ENCODE results near the gene PSPN. TPM values are rescaled to one million over a fixed set of nuclear protein-coding genes. Genes with fewer than 3 reads are reported as not detected.
"Not testable (repeated sequence)": the region's sequence is repeated elsewhere in the genome, so short reads cannot be mapped to it uniquely, and the experiment has no call there.

The PSPN gene
- total RNA-seq, 1 donor from 2014 or later = 1.5 TPM

- DNase-seq = peak; percentile 84
Measured at GRCh38 chr19:6402837-6403608, 27.3 kb upstream of the PSPN start.

DNA sequence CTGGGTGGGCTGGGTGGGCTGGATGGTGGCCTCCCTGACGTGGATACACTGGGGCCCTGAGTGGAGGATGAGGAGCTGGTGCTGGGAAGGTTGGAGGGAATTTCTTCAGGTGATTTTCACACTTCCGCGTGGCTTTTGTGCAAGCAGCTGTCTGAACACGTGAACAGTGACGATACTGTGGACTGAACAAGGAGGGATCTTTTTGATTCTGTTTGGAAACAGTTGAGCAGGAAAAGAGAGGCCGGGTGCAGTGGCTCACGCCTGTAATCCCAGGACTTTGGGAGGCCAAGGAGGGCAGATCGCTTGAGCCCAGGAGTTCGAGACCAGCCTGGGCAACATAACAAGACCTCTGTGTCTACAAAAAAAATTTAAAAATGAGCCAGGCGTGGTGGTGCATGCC is 26.3 kb upstream of the PSPN start:
- no peak for DNase-seq

DNA sequence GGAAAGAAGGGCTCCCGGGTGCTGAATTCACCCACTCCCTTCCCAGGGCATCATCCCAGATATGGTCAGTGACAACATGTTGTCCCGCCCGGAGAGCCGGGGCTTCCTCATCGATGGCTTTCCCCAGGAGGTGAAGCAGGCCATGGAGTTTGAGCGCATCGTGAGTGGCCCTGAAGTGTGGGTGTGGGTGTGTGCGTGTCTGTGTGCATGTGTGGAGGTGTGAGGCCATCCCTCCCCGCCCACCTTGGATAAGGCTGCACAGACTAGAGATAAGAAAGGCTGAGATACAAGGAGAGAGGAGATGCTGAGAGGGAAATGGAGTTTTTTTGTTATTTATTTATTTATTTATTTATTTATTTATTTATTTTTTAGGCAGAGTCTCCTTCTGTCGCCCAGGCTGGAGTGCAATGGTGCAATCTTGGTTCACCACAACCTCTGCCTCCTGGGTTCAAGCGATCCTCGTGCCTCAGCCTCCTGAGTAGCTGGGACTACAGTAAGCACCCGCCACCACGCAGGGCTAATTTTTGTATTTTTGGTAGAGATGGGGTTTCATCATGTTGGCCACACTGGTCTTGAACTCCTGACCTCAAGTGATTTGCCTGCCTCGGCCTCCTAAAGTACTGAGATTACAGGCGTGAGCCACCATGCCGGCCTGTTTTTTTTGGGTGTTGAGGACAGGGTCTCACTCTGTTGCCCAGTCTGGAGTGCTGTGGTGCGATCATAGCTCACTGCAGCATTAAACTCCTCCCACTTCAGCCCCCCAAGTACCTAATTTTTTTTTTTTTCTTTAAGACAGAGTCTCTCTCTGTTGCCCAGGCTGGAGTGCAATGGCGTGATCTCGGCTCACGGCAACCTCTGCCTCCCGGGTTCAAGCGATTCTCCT is 24.6 kb upstream of the PSPN start:
- not testable (repeated sequence) for DNase-seq

- DNase-seq = no peak
Measured at GRCh38 chr19:6396305-6396704, 20.6 kb upstream of the PSPN start.

GRCh38 chr19:6394831-6395230 is 19.1 kb upstream of the PSPN start:
- DNase-seq = no peak

DNA sequence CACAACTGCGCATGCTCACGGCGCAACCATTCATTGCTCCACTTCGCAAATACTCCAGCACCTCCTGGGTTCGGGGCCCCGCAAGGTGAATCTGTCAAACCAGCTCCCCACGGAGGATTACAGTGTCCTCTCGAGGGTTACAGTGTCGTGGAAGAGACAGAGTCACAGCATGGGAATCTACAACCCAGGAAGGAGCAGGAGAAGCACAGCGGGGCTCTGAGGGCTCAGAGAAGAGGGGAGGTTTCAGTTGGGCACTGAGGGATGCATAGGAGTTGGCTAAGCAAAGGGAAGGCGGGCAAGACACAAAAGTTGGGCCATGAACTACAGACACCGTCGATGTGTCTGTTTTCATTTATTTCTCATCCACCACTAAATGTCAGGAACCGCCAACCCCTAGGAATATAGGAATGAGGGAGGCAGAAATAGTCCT is 18.3 kb upstream of the PSPN start:
- DNase-seq = no peak

GRCh38 chr19:6393074-6393982 is 17.6 kb upstream of the PSPN start, which contains the start of gene GTF2F1:
Gene GTF2F1, minus strand, starts transcription at chr19:6393164. Its CDS starts 169 bp downstream, at chr19:6392995.
- peak; percentile 99 for DNase-seq

DNA sequence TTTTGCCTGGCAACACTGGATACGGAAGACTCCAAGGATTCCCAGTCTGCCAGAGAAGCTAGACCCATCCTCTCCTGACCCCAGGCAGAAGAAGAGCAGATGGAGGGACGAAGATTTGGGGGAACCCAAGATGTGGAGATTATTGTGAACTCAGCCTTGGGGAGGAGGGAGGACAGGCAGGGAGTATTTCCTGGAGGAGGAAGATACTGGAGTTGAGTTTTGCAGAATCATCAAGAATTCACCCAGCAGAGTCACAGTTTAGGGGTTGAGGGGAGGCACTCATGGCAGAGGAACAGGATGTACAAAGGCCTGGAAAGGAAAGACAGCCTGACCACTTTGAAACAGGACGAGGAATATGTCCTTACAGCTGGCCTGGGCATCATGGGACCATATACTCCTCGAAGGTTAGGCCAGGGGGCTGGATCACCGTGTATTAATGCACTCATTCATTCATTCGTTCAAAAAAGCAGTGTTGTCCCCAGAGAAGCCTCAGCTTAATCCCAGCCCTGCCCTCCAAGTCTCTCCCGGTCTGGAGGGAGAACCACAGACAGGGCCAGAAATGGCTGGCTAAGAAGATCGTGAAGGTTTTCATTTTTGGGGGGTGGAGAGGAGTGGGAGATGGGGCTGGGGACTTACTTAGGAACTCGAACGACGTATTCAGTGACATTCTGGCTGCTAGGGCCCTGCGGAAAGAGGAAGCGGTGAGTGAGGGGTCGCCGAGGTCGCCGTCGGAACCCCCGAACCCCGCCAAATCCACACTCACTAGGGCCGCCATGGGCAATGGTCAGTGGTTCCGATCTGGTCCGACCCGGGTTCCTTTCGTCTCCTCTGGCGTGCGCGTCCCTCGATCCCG is 16.7 kb upstream of the PSPN start:
- no peak for DNase-seq

- DNase-seq = no peak
Measured at GRCh38 chr19:6387372-6387771, 11.6 kb upstream of the PSPN start.

- DNase-seq = no peak
Measured at GRCh38 chr19:6384381-6384780, 8.6 kb upstream of the PSPN start.

DNA sequence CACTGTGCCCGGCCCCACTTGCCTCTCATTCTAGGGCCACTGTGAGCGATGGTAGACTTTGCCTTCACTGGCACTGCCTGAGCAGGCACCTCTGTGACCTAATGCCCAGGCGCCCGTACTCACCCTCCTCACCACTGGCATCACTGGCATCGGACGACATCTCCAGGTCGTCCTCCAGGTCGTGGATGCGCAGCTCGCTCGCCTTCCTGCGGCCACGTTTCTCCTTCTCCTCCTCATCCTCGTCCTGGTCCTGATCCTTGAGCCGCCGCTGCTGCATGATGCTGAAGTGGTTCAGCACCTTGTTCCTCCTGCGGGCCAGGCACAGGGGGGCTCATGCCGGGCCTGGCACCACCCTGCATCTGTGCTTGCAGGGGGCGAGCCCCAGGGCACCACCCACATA is 7.5 kb upstream of the PSPN start:
- DNase-seq = no peak

- no peak for DNase-seq
Measured at GRCh38 chr19:6381030-6381750, 5.5 kb upstream of the PSPN start.

GRCh38 chr19:6379744-6380143 is 4.0 kb upstream of the PSPN start:
- no peak for DNase-seq

DNA sequence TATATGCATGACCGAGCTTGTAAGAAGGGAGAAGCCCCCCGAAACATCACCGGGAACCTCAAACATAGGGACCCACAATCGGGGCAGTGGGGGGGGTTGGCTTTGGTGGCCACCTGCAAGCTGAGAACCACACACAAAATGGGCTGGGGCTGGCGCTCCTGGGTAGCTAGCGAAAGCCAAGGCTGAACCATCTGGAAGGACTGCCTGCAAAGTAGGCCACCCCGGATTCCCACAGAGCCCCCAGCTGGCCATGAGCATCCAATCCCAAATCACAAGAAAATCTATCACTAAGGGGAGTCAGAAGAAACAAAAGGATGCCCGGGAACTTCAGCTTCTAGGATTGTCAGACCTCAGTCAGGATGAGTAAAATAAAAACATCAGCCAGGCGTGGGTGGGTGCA is 2.8 kb upstream of the PSPN start:
- DNase-seq = no peak

- peak; percentile 51 for DNase-seq
Measured at GRCh38 chr19:6378041-6378440, 2.3 kb upstream of the PSPN start.

- DNase-seq = no peak
Measured at GRCh38 chr19:6376512-6377190, 918 bp upstream of the PSPN start.

DNA sequence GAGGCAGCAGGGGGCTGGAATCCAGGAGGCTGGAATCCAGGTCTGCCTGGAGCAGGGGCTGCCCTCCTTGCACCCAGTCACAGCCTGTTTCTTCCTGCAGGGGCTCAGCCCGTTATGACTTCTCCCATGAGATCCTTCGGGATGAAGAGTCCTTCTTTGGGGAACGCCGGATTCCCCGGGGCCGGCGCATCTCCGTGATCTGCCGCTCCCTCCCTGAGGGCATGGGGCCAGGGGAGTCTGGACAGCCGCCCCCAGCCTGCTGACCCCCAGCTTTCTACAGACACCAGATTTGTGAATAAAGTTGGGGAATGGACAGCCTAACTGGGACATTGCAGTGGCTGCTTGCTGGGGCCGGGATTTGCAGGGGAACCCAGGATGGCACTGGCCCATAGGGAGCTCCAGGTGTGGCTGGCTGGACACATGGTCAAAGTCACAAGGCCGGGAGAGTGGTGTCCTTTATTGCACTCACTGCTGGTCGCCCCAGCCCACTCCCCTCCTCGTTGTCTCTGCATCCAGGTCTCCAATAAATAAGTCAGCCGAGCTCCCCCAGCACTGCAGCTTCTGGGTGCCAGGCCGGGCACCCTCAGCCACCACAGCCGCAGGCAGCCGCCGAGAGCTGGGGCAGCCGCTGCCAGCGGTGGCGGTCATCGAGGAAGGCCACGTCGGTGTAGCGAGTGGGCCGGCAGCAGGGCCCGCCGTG is 872 bp downstream of the PSPN start:
- no peak for DNase-seq

DNA sequence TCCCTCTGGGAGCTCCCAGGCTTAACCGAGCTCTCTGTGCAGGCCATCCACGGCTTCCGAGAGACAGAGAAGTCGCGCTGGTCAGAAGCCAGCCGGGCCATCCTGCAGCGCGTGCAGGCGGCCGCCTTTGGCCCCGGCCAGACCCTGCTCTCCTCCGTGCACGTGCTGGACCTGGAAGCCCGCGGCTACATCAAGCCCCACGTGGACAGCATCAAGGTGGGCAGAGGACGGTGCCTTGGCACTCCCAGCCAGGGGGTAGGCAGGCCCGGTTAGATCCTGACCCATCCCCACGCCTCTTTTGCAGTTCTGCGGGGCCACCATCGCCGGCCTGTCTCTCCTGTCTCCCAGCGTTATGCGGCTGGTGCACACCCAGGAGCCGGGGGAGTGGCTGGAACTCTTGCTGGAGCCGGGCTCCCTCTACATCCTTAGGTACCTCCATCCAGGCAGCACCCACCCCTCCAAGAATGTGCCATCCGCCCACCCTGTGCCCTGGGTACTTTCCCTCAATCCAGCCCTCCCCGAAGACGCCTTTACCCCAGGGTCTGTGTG is 1.5 kb downstream of the PSPN start:
- no peak for DNase-seq

DNA sequence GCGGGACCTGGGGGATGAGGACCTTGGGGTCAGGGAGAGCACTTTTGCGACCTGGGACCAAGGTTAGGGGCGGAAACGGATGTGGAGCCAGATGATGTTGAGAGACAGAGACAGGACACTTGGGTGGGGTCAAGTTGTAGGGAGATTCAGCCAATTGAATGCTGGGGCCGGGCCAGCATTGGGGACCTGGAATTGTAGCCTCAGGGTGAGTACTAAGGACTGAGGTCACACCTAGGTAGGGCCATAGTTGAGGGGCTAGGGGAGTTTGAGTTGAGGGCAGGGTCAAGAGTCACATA is 2.0 kb downstream of the PSPN start:
- no peak for DNase-seq
